ENCODE measurements around the gene DNAH2.

The DNAH2 gene

DNA sequence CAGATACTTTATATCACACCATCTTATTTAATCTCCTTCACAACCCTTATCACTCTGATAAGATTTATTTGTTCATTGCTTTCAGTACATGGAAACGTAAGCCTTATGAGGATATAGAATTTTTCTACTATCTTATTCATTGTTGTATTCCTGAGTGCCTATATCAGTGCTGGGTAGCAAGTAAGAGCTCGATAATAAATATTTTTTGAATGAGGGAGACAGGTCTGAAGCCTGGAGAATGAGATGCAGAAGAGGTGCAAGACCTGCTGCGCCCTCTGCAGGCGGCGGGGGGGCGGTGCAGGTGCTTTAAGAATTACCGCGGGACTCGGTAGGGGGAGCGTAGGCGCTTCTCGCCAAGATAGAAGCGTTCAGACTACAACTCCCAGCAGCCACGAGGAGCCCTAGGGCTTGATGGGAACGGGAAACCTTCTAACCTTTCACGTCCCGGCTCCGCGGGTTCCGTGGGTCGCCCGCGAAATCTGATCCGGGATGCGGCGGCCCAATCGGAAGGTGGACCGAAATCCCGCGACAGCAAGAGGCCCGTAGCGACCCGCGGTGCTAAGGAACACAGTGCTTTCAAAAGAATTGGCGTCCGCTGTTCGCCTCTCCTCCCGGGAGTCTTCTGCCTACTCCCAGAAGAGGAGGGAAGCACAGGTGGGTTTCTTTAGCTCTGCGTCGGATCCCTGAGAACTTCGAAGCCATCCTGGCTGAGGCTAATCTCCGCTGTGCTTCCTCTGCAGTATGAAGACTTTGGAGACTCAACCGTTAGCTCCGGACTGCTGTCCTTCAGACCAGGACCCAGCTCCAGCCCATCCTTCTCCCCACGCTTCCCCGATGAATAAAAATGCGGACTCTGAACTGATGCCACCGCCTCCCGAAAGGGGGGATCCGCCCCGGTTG, 29.4 kb upstream of the DNAH2 start, which contains the start of gene WRAP53:
WRAP53 (plus strand) TSS at position 570 of the 900 bp plus-strand sequence; CDS start at position 742, 172 bp downstream.
- Histone ChIP-seq H3K79me2 (ENCODE audit: control insufficient read depth, insufficient read depth, low read length) (peaks cover 36% of the 10 kb centered on the region), H2BK5ac (ENCODE audit: low read length) (peak within 1 kb of the TSS; percentile 54), H3K23ac (ENCODE audit: low read length) (no peak within 1 kb of the TSS), H3K4ac (ENCODE audit: low read depth, low read length) (no peak within 1 kb of the TSS), H2AK5ac (ENCODE audit: low read length) (no peak within 1 kb of the TSS), H3K18ac (ENCODE audit: low read length) (no peak within 1 kb of the TSS), H3K36me3 (ENCODE audit: control insufficient read depth, insufficient read depth, low read length) (no peaks in the 10 kb centered on the region), H3K56ac (ENCODE audit: low read length) (peak within 1 kb of the TSS; percentile 94), H3K27me3 (ENCODE audit: insufficient read depth, low read length, poor library complexity) (no peaks in the 10 kb centered on the region), H3K27ac (ENCODE audit: low read depth, low read length) (peak within 1 kb of the TSS; percentile 62), H3K4me1 (ENCODE audit: control insufficient read depth, low read depth, low read length) (peaks cover 3% of the 10 kb centered on the region), H2BK15ac (replicated peaks; ENCODE audit: low read depth) (no peak within 1 kb of the TSS), H2BK120ac (ENCODE audit: low read depth, low read length) (no peak within 1 kb of the TSS), H3K4me3 (ENCODE audit: low read length) (peak within 1 kb of the TSS; percentile 98), H3K79me1 (ENCODE audit: low read length) (peaks cover 5% of the 10 kb centered on the region), H3K9ac (ENCODE audit: low read length) (peak within 1 kb of the TSS; percentile 92), H4K8ac (ENCODE audit: low read depth, low read length) (no peak within 1 kb of the TSS), H4K5ac (ENCODE audit: low read length) (peak within 1 kb of the TSS; percentile 21), H3K4me2 (ENCODE audit: low read length) (peak within 1 kb of the TSS; percentile 75)
- DNase-seq: peak; percentile 100
- WGBS (ENCODE audit: extremely low coverage, insufficient coverage, low lambda C conversion rate): no CpG with 5 or more reads among the region's 51 CpGs

- peak overlapping the region; percentile 94 for H3K56ac ChIP-seq (ENCODE audit: low read length)
- WGBS (ENCODE audit: extremely low coverage, insufficient coverage, low lambda C conversion rate): no CpG with 5 or more reads among the region's 13 CpGs
- peak overlapping the region; percentile 62 for H3K27ac ChIP-seq (ENCODE audit: low read depth, low read length)
- H3K4me3 ChIP-seq (ENCODE audit: low read length): peak overlapping the region; percentile 78
- H3K9ac ChIP-seq (ENCODE audit: low read length): peak overlapping the region; percentile 88
- no peak overlapping the region for H3K4ac ChIP-seq (ENCODE audit: low read depth, low read length)
- H4K5ac ChIP-seq (ENCODE audit: low read length): no peak overlapping the region
- peaks cover 3% of the 10 kb centered on the region for H3K4me1 ChIP-seq (ENCODE audit: control insufficient read depth, low read depth, low read length)
- no peak overlapping the region for H2BK5ac ChIP-seq (ENCODE audit: low read length)
- H2AK5ac ChIP-seq (ENCODE audit: low read length): no peak overlapping the region
- no peak overlapping the region for H3K23ac ChIP-seq (ENCODE audit: low read length)
- H3K27me3 ChIP-seq (ENCODE audit: insufficient read depth, low read length, poor library complexity): no peaks in the 10 kb centered on the region
- H3K4me2 ChIP-seq (ENCODE audit: low read length): peak overlapping the region; percentile 61
- H3K36me3 ChIP-seq (ENCODE audit: control insufficient read depth, insufficient read depth, low read length): peaks cover 1% of the 10 kb centered on the region
- no peak overlapping the region for H2BK15ac ChIP-seq (replicated peaks; ENCODE audit: low read depth)
- no peak overlapping the region for H4K8ac ChIP-seq (ENCODE audit: low read depth, low read length)
- peaks cover 5% of the 10 kb centered on the region for H3K79me1 ChIP-seq (ENCODE audit: low read length)
- H2BK120ac ChIP-seq (ENCODE audit: low read depth, low read length): no peak overlapping the region
- no peak overlapping the region for H3K18ac ChIP-seq (ENCODE audit: low read length)
- peaks cover 30% of the 10 kb centered on the region for H3K79me2 ChIP-seq (ENCODE audit: control insufficient read depth, insufficient read depth, low read length)
- no peak for DNase-seq
Observed at GRCh38 chr17:7688808-7689316, 28.7 kb upstream of the DNAH2 start.

- Histone ChIP-seq H3K56ac (ENCODE audit: low read length) (no peak overlapping the region), H3K79me2 (ENCODE audit: control insufficient read depth, insufficient read depth, low read length) (no peaks in the 10 kb centered on the region), H4K8ac (ENCODE audit: low read depth, low read length) (no peak overlapping the region), H2BK120ac (ENCODE audit: low read depth, low read length) (no peak overlapping the region), H2BK5ac (ENCODE audit: low read length) (no peak overlapping the region), H3K27me3 (ENCODE audit: insufficient read depth, low read length, poor library complexity) (no peaks in the 10 kb centered on the region), H3K4ac (ENCODE audit: low read depth, low read length) (no peak overlapping the region), H3K23ac (ENCODE audit: low read length) (no peak overlapping the region), H3K18ac (ENCODE audit: low read length) (no peak overlapping the region), H3K4me1 (ENCODE audit: control insufficient read depth, low read depth, low read length) (no peaks in the 10 kb centered on the region), H3K36me3 (ENCODE audit: control insufficient read depth, insufficient read depth, low read length) (peaks cover 1% of the 10 kb centered on the region), H4K5ac (ENCODE audit: low read length) (no peak overlapping the region), H3K4me3 (ENCODE audit: low read length) (no peak overlapping the region), H3K9ac (ENCODE audit: low read length) (no peak overlapping the region), H3K27ac (ENCODE audit: low read depth, low read length) (no peak overlapping the region), H3K79me1 (ENCODE audit: low read length) (no peaks in the 10 kb centered on the region), H3K4me2 (ENCODE audit: low read length) (no peak overlapping the region), H2AK5ac (ENCODE audit: low read length) (no peak overlapping the region), H2BK15ac (replicated peaks; ENCODE audit: low read depth) (no peak overlapping the region)
- WGBS (ENCODE audit: extremely low coverage, insufficient coverage, low lambda C conversion rate): no CpG with 5 or more reads among the region's 10 CpGs
- no peak for DNase-seq
Observed at GRCh38 chr17:7695586-7695985, 22.0 kb upstream of the DNAH2 start.

- no peak overlapping the region for H3K27ac ChIP-seq (ENCODE audit: low read depth, low read length)
- no peak overlapping the region for H2AK5ac ChIP-seq (ENCODE audit: low read length)
- no peak overlapping the region for H3K18ac ChIP-seq (ENCODE audit: low read length)
- no peak for DNase-seq
- no peak overlapping the region for H3K23ac ChIP-seq (ENCODE audit: low read length)
- H3K79me1 ChIP-seq (ENCODE audit: low read length): no peaks in the 10 kb centered on the region
- no peak overlapping the region for H2BK15ac ChIP-seq (replicated peaks; ENCODE audit: low read depth)
- no peaks in the 10 kb centered on the region for H3K27me3 ChIP-seq (ENCODE audit: insufficient read depth, low read length, poor library complexity)
- H3K4ac ChIP-seq (ENCODE audit: low read depth, low read length): no peak overlapping the region
- H3K56ac ChIP-seq (ENCODE audit: low read length): no peak overlapping the region
- no peak overlapping the region for H2BK120ac ChIP-seq (ENCODE audit: low read depth, low read length)
- no peak overlapping the region for H4K8ac ChIP-seq (ENCODE audit: low read depth, low read length)
- H3K4me3 ChIP-seq (ENCODE audit: low read length): no peak overlapping the region
- H3K36me3 ChIP-seq (ENCODE audit: control insufficient read depth, insufficient read depth, low read length): peaks cover 1% of the 10 kb centered on the region
- no peaks in the 10 kb centered on the region for H3K4me1 ChIP-seq (ENCODE audit: control insufficient read depth, low read depth, low read length)
- no peak overlapping the region for H2BK5ac ChIP-seq (ENCODE audit: low read length)
- H4K5ac ChIP-seq (ENCODE audit: low read length): no peak overlapping the region
- WGBS (ENCODE audit: extremely low coverage, insufficient coverage, low lambda C conversion rate): no CpG with 5 or more reads among the region's 4 CpGs
- H3K9ac ChIP-seq (ENCODE audit: low read length): no peak overlapping the region
- no peak overlapping the region for H3K4me2 ChIP-seq (ENCODE audit: low read length)
- H3K79me2 ChIP-seq (ENCODE audit: control insufficient read depth, insufficient read depth, low read length): no peaks in the 10 kb centered on the region
Observed at GRCh38 chr17:7697828-7698588, 19.5 kb upstream of the DNAH2 start.

DNA sequence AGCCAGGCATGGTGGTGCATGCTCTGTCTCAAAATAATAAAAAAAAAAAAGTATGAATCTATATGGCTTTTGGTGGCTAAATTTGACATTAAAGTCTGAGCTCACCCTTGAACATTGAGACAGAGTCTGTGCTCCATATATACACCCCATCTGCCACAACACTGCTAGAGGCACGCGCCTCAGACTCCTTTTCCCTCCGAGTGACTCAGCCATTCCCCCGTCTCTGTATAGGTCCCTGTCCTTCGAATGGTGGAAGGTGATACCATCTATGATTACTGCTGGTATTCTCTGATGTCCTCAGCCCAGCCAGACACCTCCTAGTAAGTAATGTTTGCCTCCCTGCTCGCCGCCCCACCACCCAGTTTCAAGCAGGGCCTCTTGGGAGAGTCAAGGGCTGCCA, 17.0 kb upstream of the DNAH2 start:
- Histone ChIP-seq H3K4ac (ENCODE audit: low read depth, low read length) (no peak overlapping the region), H3K36me3 (ENCODE audit: control insufficient read depth, insufficient read depth, low read length) (no peaks in the 10 kb centered on the region), H3K4me2 (ENCODE audit: low read length) (no peak overlapping the region), H2BK5ac (ENCODE audit: low read length) (no peak overlapping the region), H2BK120ac (ENCODE audit: low read depth, low read length) (no peak overlapping the region), H3K56ac (ENCODE audit: low read length) (no peak overlapping the region), H3K4me3 (ENCODE audit: low read length) (no peak overlapping the region), H2AK5ac (ENCODE audit: low read length) (no peak overlapping the region), H3K27ac (ENCODE audit: low read depth, low read length) (no peak overlapping the region), H3K4me1 (ENCODE audit: control insufficient read depth, low read depth, low read length) (peaks cover 6% of the 10 kb centered on the region), H2BK15ac (replicated peaks; ENCODE audit: low read depth) (no peak overlapping the region), H3K9ac (ENCODE audit: low read length) (no peak overlapping the region), H4K5ac (ENCODE audit: low read length) (no peak overlapping the region), H3K18ac (ENCODE audit: low read length) (no peak overlapping the region), H3K27me3 (ENCODE audit: insufficient read depth, low read length, poor library complexity) (no peaks in the 10 kb centered on the region), H3K79me2 (ENCODE audit: control insufficient read depth, insufficient read depth, low read length) (no peaks in the 10 kb centered on the region), H3K23ac (ENCODE audit: low read length) (no peak overlapping the region), H4K8ac (ENCODE audit: low read depth, low read length) (no peak overlapping the region), H3K79me1 (ENCODE audit: low read length) (no peaks in the 10 kb centered on the region)
- DNase-seq: no peak
- no CpG with 5 or more reads among the region's 7 CpGs for WGBS (ENCODE audit: extremely low coverage, insufficient coverage, low lambda C conversion rate)
